Gastroesophageal sphincter (tissue), 3 donors: ENCODE results near the gene PRLHR.

Source experiments
- EP300 ChIP-seq: sonication (generic); formaldehyde crosslinking; IDR thresholded peaks from one replicate; pipeline ENCODE4 v1.6.1; 2017; ENCODE audit warnings: antibody characterized with exemption, mild to moderate bottlenecking
- POLR2A ChIP-seq, 2 donors: fragments of 450-650 bp; IDR thresholded peaks; one replicate each; pipeline ENCODE4 v1.6.1; 2017; ENCODE audit warnings: antibody characterized with exemption in 2 of 2, mild to moderate bottlenecking in 2 of 2, moderate library complexity in 1 of 2
- POLR2AphosphoS5 ChIP-seq: sonication (generic); formaldehyde crosslinking; IDR thresholded peaks from one replicate; pipeline ENCODE4 v1.6.1; 2017; ENCODE audit warnings: antibody characterized with exemption
- TF ChIP-seq, protein P1 (sequence below), 4 experiments: fragments of 200-600 bp in 2 of 4; fragments of 450-650 bp in 2 of 4; sonication (generic) in 1 of 4; IDR thresholded peaks; one replicate each; pipeline ENCODE4 v1.5.1; 2017 to 2019; ENCODE audit warnings: antibody characterized with exemption in 4 of 4, mild to moderate bottlenecking in 2 of 4, moderate library complexity in 2 of 4

DNA sequence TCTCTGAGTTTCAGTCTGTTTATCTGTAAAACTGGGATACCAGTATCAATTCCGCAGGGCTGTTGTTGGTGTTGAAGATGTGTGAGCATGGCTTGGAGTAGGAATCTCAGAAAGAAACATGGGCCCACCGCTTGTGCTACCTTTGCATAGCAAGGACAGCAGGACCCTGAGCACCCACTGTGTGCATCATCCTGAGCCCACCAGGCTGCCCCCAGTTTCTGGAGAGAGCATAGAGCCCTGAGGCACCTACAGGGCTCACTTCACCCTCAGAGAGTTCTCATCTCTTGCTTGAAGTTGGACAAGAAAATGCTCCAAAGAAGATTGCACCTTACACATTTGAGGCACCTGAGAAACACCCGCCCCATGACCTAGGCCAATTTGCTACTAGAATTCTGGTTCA, 12.9 kb downstream of the PRLHR start:
- TF ChIP-seq, protein P1, sequence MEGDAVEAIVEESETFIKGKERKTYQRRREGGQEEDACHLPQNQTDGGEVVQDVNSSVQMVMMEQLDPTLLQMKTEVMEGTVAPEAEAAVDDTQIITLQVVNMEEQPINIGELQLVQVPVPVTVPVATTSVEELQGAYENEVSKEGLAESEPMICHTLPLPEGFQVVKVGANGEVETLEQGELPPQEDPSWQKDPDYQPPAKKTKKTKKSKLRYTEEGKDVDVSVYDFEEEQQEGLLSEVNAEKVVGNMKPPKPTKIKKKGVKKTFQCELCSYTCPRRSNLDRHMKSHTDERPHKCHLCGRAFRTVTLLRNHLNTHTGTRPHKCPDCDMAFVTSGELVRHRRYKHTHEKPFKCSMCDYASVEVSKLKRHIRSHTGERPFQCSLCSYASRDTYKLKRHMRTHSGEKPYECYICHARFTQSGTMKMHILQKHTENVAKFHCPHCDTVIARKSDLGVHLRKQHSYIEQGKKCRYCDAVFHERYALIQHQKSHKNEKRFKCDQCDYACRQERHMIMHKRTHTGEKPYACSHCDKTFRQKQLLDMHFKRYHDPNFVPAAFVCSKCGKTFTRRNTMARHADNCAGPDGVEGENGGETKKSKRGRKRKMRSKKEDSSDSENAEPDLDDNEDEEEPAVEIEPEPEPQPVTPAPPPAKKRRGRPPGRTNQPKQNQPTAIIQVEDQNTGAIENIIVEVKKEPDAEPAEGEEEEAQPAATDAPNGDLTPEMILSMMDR (IDR thresholded peaks at IDR 0.05) = no peak
- no peak for TF ChIP-seq EP300
- TF ChIP-seq POLR2AphosphoS5 = no peak
- no peak for TF ChIP-seq POLR2A (IDR thresholded peaks at IDR 0.05)
